Measurements from ENCODE around the gene FIGNL2. TPM values are rescaled to one million over a fixed set of nuclear protein-coding genes. Genes with fewer than 3 reads are reported as not detected.
A peak's percentile ranks its signal among the peaks of the same experiment; 100 is the strongest.

FIGNL2 gene
- total RNA-seq, 6 donors from 2014 or later: 0.22 to 1.5 (median 0.39) TPM; not detected in 1

DNA sequence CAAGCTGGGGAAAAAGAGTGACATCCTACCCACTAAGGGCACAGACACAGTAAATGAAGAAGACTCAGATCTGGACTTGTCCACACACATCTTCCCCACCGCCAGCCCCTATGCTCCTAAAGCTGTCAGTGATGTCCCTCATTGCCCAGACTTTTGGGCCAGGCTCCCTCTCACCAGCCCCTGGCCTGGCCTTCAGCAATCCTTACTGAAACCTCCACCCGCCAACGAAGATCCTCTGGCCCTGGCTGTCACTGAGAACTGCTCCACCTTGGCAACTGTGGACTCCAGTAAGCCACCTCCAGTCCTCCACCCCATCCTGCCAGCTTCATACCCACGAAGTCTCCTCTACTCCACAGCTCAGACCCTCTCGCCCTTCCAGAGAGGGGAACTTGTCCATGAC is 23.3 kb downstream of the FIGNL2 start:
- H3K36me3 ChIP-seq: no peaks in the 10 kb centered on the region
- ATAC-seq (ENCODE audit: low FRiP score in 2 of 2) (no peak), DNase-seq (no peak)
- no peak for TF ChIP-seq CTCF (IDR thresholded peaks at IDR 0.05)
- no peak for TF ChIP-seq EP300 (IDR thresholded peaks at IDR 0.05)
- no peak for TF ChIP-seq POLR2AphosphoS5 (IDR thresholded peaks at IDR 0.05)
- TF ChIP-seq POLR2A (IDR thresholded peaks at IDR 0.05): no peak
- H3K27ac ChIP-seq: no peak overlapping the region
- H3K4me3 ChIP-seq: no peak overlapping the region
- H3K9me3 ChIP-seq: no peaks in the 10 kb centered on the region
- peaks cover 6 to 32% (median 14%) of the 10 kb centered on the region in 4 donors for H3K4me1 ChIP-seq
- H3K27me3 ChIP-seq: peaks cover 0 to 16% (median 8%) of the 10 kb centered on the region in 4 donors
- WGBS, 2 donors: 94 to 96% methylated on average over 5 of the region's 5 CpGs

DNA sequence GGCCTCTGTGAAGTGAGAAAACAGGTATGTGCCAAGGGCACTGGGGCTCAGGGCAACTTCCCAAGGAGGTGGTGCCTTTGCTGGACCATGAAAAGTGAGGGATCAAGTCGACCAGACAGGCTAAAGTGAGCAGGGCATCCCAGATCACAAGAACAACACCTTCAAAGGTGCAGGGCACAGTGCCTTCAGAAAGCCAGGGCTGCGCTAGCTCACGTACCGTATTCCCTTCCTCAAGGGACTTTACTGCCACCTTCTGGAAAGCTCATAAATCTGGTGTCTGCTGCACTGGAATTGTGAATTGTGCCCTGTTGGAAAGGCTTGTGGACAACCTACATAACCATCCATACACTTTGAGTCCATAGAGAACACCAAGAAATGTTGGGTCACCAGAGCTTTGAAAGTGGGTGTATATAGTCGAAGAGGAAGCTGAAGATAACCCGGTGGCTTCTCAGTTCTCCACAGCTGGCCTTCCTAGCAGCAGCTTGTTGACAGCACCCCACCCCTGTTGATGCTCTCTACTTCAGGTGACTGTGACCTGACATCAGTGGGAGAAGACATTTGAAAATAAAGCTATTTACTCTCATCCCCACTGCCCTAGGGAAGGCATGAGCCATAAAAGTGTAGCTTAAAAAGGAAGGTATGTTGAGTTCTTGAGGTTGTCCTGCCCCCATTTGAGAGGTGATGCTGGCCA is 24.5 kb downstream of the FIGNL2 start:
- no peak for ATAC-seq (ENCODE audit: low FRiP score in 2 of 2)
- no peak for TF ChIP-seq POLR2AphosphoS5 (IDR thresholded peaks at IDR 0.05)
- TF ChIP-seq EP300 (IDR thresholded peaks at IDR 0.05): no peak
- TF ChIP-seq CTCF (IDR thresholded peaks at IDR 0.05): peak in 5 of 6 experiments; percentile 21 to 46 (median 43)
- no peak for TF ChIP-seq POLR2A (IDR thresholded peaks at IDR 0.05)
- Histone ChIP-seq H3K9me3 (no peaks in the 10 kb centered on the region), H3K36me3 (no peaks in the 10 kb centered on the region), H3K27me3 (peaks cover 0 to 18% (median 9%) of the 10 kb centered on the region in 4 donors), H3K4me1 (peaks cover 6 to 40% (median 17%) of the 10 kb centered on the region in 4 donors), H3K27ac (no peak overlapping the region), H3K4me3 (no peak overlapping the region)
- DNase-seq: no peak
- 20 to 26% methylated on average over 6 of the region's 6 CpGs for WGBS, 2 donors

DNA sequence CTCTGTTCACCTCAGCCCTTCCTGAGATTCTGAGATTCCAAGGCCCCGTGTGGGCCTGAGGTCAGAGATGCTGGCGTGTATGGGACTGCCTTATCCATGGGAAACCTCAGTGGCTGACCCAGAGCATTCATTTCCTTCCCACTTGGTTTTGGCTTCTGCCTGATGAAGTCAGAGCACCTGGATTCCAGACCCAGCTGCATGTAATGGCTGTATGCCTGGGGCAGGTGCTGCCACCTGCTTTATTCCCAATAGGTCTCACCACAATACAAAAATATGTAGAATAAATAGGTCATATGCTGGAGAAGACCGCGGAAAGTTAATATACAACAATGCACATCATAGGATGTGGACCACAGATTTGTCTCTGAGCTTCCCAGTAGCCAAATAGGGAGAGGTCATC is 25.6 kb downstream of the FIGNL2 start:
- DNase-seq (no peak), ATAC-seq (ENCODE audit: low FRiP score in 2 of 2) (no peak)
- H3K4me3 ChIP-seq: no peak overlapping the region
- TF ChIP-seq POLR2A (IDR thresholded peaks at IDR 0.05): no peak
- TF ChIP-seq POLR2AphosphoS5 (IDR thresholded peaks at IDR 0.05): no peak
- no peak for TF ChIP-seq EP300 (IDR thresholded peaks at IDR 0.05)
- TF ChIP-seq CTCF (IDR thresholded peaks at IDR 0.05): no peak
- H3K27me3 ChIP-seq: peaks cover 0 to 18% (median 9%) of the 10 kb centered on the region in 4 donors
- H3K9me3 ChIP-seq: no peaks in the 10 kb centered on the region
- WGBS, 2 donors: 84 to 92% methylated on average over 4 of the region's 4 CpGs
- no peak overlapping the region for H3K27ac ChIP-seq
- no peaks in the 10 kb centered on the region for H3K36me3 ChIP-seq
- H3K4me1 ChIP-seq: peaks cover 6 to 36% (median 12%) of the 10 kb centered on the region in 4 donors

GRCh38 chr12:51822261-51822616 is 26.3 kb downstream of the FIGNL2 start:
- H3K36me3 ChIP-seq: no peaks in the 10 kb centered on the region
- peaks cover 0 to 18% (median 9%) of the 10 kb centered on the region in 4 donors for H3K27me3 ChIP-seq
- peaks cover 5 to 29% (median 7%) of the 10 kb centered on the region in 4 donors for H3K4me1 ChIP-seq
- no peak for TF ChIP-seq EP300 (IDR thresholded peaks at IDR 0.05)
- TF ChIP-seq CTCF (IDR thresholded peaks at IDR 0.05): no peak
- no peak for TF ChIP-seq POLR2AphosphoS5 (IDR thresholded peaks at IDR 0.05)
- TF ChIP-seq POLR2A (IDR thresholded peaks at IDR 0.05): no peak
- H3K4me3 ChIP-seq: no peak overlapping the region
- DNase-seq (no peak), ATAC-seq (ENCODE audit: low FRiP score in 2 of 2) (no peak)
- H3K27ac ChIP-seq: no peak overlapping the region
- WGBS, 2 donors: 89 to 94% methylated on average over 8 to 16 of the region's 16 CpGs
- no peaks in the 10 kb centered on the region for H3K9me3 ChIP-seq

All from upper lobe of left lung (tissue), 6 donors.